HepG2 (cell line): Measurements from ENCODE around the gene MTSS2. TPM values are rescaled to one million over a fixed set of nuclear protein-coding genes. Genes with fewer than 3 reads are reported as not detected.
A peak's percentile ranks its signal among the peaks of the same experiment; 100 is the strongest.

ENCODE experiments used
- CREB3 ChIP-seq: sonication (generic); formaldehyde crosslinking; IDR thresholded peaks from 2 replicates; pipeline ENCODE4 v1.5.0; 2020; ENCODE audit warnings: missing genetic modification reagents
- ETS1 ChIP-seq: sonication (generic); formaldehyde crosslinking; IDR thresholded peaks from 2 replicates; pipeline ENCODE4 v1.4.0; 2020; ENCODE audit warnings: missing genetic modification reagents
- ETV5 ChIP-seq: IDR thresholded peaks from 2 replicates; pipeline ENCODE4 v1.6.1; 2018; ENCODE audit warnings: missing biosample characterization, missing genetic modification reagents, inconsistent platforms, borderline replicate concordance
- MEIS2 ChIP-seq: sonication (generic); formaldehyde crosslinking; IDR thresholded peaks from 2 replicates; pipeline ENCODE4 v1.9.0; 2021; ENCODE audit warnings: mild to moderate bottlenecking, missing genetic modification reagents
- MXI1 ChIP-seq: IDR thresholded peaks from 3 replicates; pipeline ENCODE4 v1.6.1; 2012; ENCODE audit warnings: low read depth, low read length, inconsistent platforms, borderline replicate concordance
- NFKBIZ ChIP-seq: IDR thresholded peaks from 2 replicates; pipeline ENCODE4 v1.6.1; 2018; ENCODE audit warnings: missing genetic modification reagents, missing compliant biosample characterization
- NKX3-1 ChIP-seq: sonication (generic); formaldehyde crosslinking; IDR thresholded peaks from 2 replicates; pipeline ENCODE4 v1.5.0; 2020; ENCODE audit warnings: missing genetic modification reagents
- NR2F1 ChIP-seq, 2 experiments: fragments of 450-650 bp in 1 of 2; formaldehyde crosslinking in 1 of 2; IDR thresholded peaks; 2 replicates each; pipeline versions ENCODE4 v1.5.0 to v1.6.1; 2016 to 2020; ENCODE audit warnings: mild to moderate bottlenecking in 1 of 2, missing compliant biosample characterization in 1 of 2, missing genetic modification reagents in 1 of 2, moderate library complexity in 1 of 2
- POLR2G ChIP-seq: fragments of 200-400 bp; formaldehyde crosslinking; IDR thresholded peaks from 2 replicates; pipeline ENCODE4 v1.6.1; 2018; ENCODE audit warnings: mild to moderate bottlenecking, low read depth, low read length, moderate library complexity
- RARG ChIP-seq: sonication (generic); formaldehyde crosslinking; IDR thresholded peaks from 2 replicates; pipeline ENCODE4 v1.4.0; 2020; ENCODE audit warnings: low read depth, mild to moderate bottlenecking, missing genetic modification reagents
- RBFOX2 ChIP-seq: fragments of 200-400 bp; formaldehyde crosslinking; IDR thresholded peaks from 2 replicates; pipeline ENCODE4 v1.6.1; 2017; ENCODE audit warnings: low read depth, mild to moderate bottlenecking, low read length
- SP4 ChIP-seq: sonication (generic); formaldehyde crosslinking; IDR thresholded peaks from 2 replicates; pipeline ENCODE4 v1.8.1; 2023; ENCODE audit warnings: mild to moderate bottlenecking, missing genetic modification reagents
- SSRP1 ChIP-seq: IDR thresholded peaks from 2 replicates; pipeline ENCODE4 v1.6.1; 2016; ENCODE audit warnings: control low read depth
- TEAD3 ChIP-seq: optimal IDR thresholded peaks from 2 replicates; pipeline ENCODE3; 2016; ENCODE audit warnings: borderline replicate concordance
- TMF1 ChIP-seq: sonication (generic); formaldehyde crosslinking; IDR thresholded peaks from 2 replicates; pipeline ENCODE4 v1.8.1; 2022; ENCODE audit warnings: low read depth, missing genetic modification reagents
- ZFP36L1 ChIP-seq: sonication (generic); formaldehyde crosslinking; IDR thresholded peaks from 2 replicates; pipeline ENCODE4 v1.8.0; 2022; ENCODE audit warnings: mild to moderate bottlenecking, missing genetic modification reagents, moderate library complexity
- ZNF333 ChIP-seq: sonication (generic); formaldehyde crosslinking; IDR thresholded peaks from 2 replicates; pipeline ENCODE4 v1.4.0; 2020; ENCODE audit warnings: mild to moderate bottlenecking, missing genetic modification reagents, borderline replicate concordance
- ZNF33A ChIP-seq: sonication (generic); formaldehyde crosslinking; IDR thresholded peaks from 2 replicates; pipeline ENCODE4 v1.5.1; 2020; ENCODE audit warnings: missing genetic modification reagents, mild to moderate bottlenecking, moderate library complexity, borderline replicate concordance
- ZNF354B ChIP-seq: sonication (generic); formaldehyde crosslinking; IDR thresholded peaks from 2 replicates; pipeline ENCODE4 v1.8.0; 2022; ENCODE audit warnings: mild to moderate bottlenecking, missing genetic modification reagents
- ZNF362 ChIP-seq: sonication (generic); formaldehyde crosslinking; IDR thresholded peaks from 2 replicates; pipeline ENCODE4 v1.4.0; 2020; ENCODE audit warnings: missing genetic modification reagents, mild to moderate bottlenecking, borderline replicate concordance
- ZNF589 ChIP-seq: sonication (generic); formaldehyde crosslinking; conservative IDR thresholded peaks from 2 replicates; pipeline ENCODE4 v1.8.0; 2022; ENCODE audit warnings: mild to moderate bottlenecking, moderate library complexity, missing genetic modification reagents
- ZNF607 ChIP-seq: sonication (generic); formaldehyde crosslinking; IDR thresholded peaks from 2 replicates; pipeline ENCODE4 v1.5.1; 2020; ENCODE audit warnings: missing genetic modification reagents, mild to moderate bottlenecking, borderline replicate concordance
- ZNF615 ChIP-seq: sonication (generic); formaldehyde crosslinking; IDR thresholded peaks from 2 replicates; pipeline ENCODE4 v1.5.0; 2020; ENCODE audit warnings: mild to moderate bottlenecking, missing genetic modification reagents, borderline replicate concordance
- ZNF629 ChIP-seq: sonication (generic); formaldehyde crosslinking; conservative IDR thresholded peaks from 2 replicates; pipeline ENCODE4 v1.5.0; 2020; ENCODE audit warnings: missing genetic modification reagents
- ZNF678 ChIP-seq: sonication (generic); formaldehyde crosslinking; IDR thresholded peaks from 2 replicates; pipeline ENCODE4 v1.4.0; 2020; ENCODE audit warnings: mild to moderate bottlenecking, missing genetic modification reagents
- ZNF740 ChIP-seq: sonication (generic); formaldehyde crosslinking; IDR thresholded peaks from 2 replicates; pipeline ENCODE4 v1.4.0; 2020; ENCODE audit warnings: missing genetic modification reagents
- ZSCAN30 ChIP-seq: sonication (generic); formaldehyde crosslinking; IDR thresholded peaks from 2 replicates; pipeline ENCODE4 v1.5.0; 2020; ENCODE audit warnings: mild to moderate bottlenecking, missing genetic modification reagents
- polyA plus RNA-seq, 8 experiments: library from polyadenylated mRNA; depleted of rRNA in 3 of 8; stranded (reverse) in 7 of 8; unstranded in 1 of 8; fragments of >200 nt; fragmentation: Illumina TruSeq in 4 of 8; extraction: Trizol in 4 of 8; gene quantifications; 2 replicates each; pipeline versions ENCODE4 v1.2.1 to v1.2.3, GENCODE V29; 2011 to 2016; ENCODE audit warnings: low read depth in 4 of 8, missing spikeins in 1 of 8, mixed read lengths in 1 of 8; ENCODE audit not compliant: insufficient read depth in 1 of 8
- total RNA-seq, 5 experiments: library from RNA; depleted of rRNA; stranded (reverse); fragments of >200 nt; fragmentation: Illumina TruSeq; extraction: Trizol; gene quantifications; 2 replicates each; pipeline ENCODE4 v1.2.3, GENCODE V29; 2016; ENCODE audit warnings: low read depth in 1 of 5

MTSS2 gene
- total and polyA plus RNA-seq, 2 of the 13 experiments (the other 11 are each of a cell fraction or from before 2014, with no cell fraction given) = 132 to 242 TPM

- TF ChIP-seq ZNF615 = no peak
- no peak for TF ChIP-seq ZNF607 (CRISPR knock-in tag)
- no peak for TF ChIP-seq ZNF589 (CRISPR knock-in tag)
- no peak for TF ChIP-seq ZNF33A (CRISPR knock-in tag)
- peak; percentile 8; the same call in 1 of the 2 replicates for TF ChIP-seq MEIS2 (CRISPR knock-in tag)
- no peak; the same call in 1 of the 2 replicates for TF ChIP-seq RBFOX2
- 0 out of 2 replicates have a peak, but pooled peaks have one; percentile 24 for TF ChIP-seq SSRP1 (CRISPR knock-in tag)
- 0 out of 2 replicates have a peak, but pooled peaks have one; percentile 51 for TF ChIP-seq ZNF740 (CRISPR knock-in tag)
- TF ChIP-seq RARG = no peak
- TF ChIP-seq POLR2G = peak; percentile 18; the same call in 1 of the 2 replicates
- no peak for TF ChIP-seq TMF1 (CRISPR knock-in tag)
- TF ChIP-seq ZNF354B (CRISPR knock-in tag) = no peak
- TF ChIP-seq ETS1 (CRISPR knock-in tag) = no peak; the same call in 1 of the 2 replicates
- no peak for TF ChIP-seq SP4 (CRISPR knock-in tag)
- no peak for TF ChIP-seq ZNF333 (CRISPR knock-in tag)
- TF ChIP-seq CREB3 = no peak
- TF ChIP-seq TEAD3 (CRISPR knock-in tag) = peak; percentile 12
- 0 out of 2 replicates have a peak, but pooled peaks have one; percentile 14 for TF ChIP-seq NKX3-1 (CRISPR knock-in tag)
- TF ChIP-seq ETV5 = 0 out of 2 replicates have a peak, but pooled peaks have one; percentile 7
- TF ChIP-seq ZNF678 = peak; percentile 66
- TF ChIP-seq NFKBIZ (CRISPR knock-in tag) = no peak
- TF ChIP-seq MXI1 = peak; percentile 25; the same call in 1 of the 3 replicates
- no peak for TF ChIP-seq ZNF362 (CRISPR knock-in tag)
- TF ChIP-seq ZNF629 (CRISPR knock-in tag) = peak; percentile 29
- 0 out of 2 replicates have a peak, but pooled peaks have one; percentile 19 for TF ChIP-seq ZFP36L1 (CRISPR knock-in tag)
- TF ChIP-seq NR2F1 (CRISPR knock-in tag; IDR thresholded peaks at IDR 0.05) = no peak; a peak in 1 of 4 replicates
- TF ChIP-seq ZSCAN30 (CRISPR knock-in tag) = peak; percentile 6; the same call in 1 of the 2 replicates
These were observed 3.4 kb downstream of the MTSS2 start (continued) for GRCh38 chr16:70682239-70683145.
